DMS53 (cell line): ENCODE results near the gene SARDH.

Source experiments
- DNase-seq: peaks from one replicate; lab custom pipeline; 2025; lab: John Stamatoyannopoulos, UW

SARDH gene

DNA sequence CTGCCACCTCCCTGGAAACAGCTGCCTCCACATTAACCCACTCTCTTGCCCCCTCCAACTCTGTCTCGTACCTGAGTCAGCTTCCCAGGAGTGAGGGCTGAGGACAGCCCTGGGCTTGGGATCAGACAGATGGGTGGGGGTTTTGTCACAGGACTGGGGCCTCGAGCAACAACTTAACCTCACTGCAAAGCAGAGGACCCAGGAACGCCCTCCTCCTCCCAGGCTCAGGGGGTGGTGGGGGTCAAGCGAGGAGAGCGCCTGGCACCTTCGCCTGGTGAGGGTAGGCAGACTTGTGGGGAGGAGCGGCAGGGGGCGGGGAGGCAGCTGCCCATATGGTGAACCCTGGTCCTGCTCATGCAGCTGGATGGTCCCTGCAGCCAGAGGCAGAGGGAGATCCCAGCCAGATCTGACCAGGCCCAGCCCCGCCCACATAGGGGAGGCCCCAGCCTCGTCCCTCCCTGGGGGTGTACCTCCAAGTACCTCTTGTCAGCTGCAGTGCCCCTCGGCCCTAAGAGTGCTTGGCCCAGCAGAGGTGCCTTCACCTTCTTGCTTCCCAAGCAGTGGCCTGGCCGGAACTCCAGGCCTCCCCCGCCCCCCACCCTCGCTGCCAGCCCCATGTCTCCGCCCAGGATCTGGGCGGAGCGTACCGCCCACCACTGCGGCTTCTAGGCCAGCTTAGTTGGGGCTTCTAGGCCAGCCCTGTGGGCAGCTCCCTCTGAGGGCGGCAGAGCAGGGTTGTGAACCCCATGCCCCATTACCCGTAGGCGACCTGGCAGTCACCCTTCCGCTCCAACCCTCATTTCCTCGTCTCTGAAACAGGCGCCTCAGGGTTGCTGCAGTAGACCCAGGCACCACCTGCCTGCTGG is at the start of gene SARDH:
Gene SARDH, minus strand, starts transcription at position 579 of the 866 bp plus-strand sequence. CDS start 4,179 bp downstream, outside the sequence.
- DNase-seq, result peak; percentile 87

GRCh38 chr9:133787754-133788025 is 49.5 kb upstream of the SARDH start:
- DNase-seq, result peak; percentile 33

DNA sequence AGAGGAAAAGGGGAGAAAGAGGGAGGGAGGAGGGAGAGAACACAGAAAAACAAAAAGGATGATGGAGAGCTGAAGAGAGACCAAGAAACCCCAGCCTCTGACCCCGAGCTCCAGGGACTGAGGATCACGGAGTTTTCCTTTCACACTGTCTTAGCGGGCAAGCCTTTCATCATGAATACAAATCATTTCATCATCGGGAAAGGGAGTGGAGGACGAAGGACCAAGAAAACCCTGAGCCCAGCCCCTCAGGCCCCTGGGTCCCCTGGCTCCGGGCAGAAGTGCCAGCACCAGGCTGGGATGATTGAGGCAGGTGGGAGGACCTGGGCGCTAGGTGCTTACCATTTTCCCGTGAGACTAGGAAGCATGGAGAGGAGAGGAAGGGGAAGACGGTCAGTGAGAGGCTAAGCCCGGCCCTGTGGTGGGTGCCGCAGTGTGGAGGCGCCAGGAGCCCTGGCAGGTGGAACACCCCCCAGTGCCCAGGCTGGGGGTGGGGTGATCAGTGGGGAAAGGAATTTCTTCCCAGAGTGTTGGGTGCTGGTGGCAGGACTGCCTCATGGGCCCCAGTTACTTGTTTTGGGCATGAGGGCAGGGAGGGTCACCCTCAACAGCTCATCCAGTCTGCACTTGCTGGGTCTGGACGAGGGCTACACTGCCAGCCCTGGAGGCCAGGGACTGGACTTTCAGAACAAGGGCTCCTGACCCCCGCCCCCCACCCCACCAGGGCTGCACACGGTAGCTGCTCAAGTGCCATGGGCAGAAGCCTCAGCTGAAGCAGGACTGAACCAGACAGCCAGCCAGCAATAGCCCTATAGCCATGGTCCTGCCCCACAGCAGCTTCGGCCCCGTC is 49.0 kb upstream of the SARDH start:
- DNase-seq, result no peak

- DNase-seq, result no peak
Observed at GRCh38 chr9:133786371-133786753, 48.2 kb upstream of the SARDH start.

GRCh38 chr9:133785753-133786370 is 47.7 kb upstream of the SARDH start:
- DNase-seq, result no peak

DNA sequence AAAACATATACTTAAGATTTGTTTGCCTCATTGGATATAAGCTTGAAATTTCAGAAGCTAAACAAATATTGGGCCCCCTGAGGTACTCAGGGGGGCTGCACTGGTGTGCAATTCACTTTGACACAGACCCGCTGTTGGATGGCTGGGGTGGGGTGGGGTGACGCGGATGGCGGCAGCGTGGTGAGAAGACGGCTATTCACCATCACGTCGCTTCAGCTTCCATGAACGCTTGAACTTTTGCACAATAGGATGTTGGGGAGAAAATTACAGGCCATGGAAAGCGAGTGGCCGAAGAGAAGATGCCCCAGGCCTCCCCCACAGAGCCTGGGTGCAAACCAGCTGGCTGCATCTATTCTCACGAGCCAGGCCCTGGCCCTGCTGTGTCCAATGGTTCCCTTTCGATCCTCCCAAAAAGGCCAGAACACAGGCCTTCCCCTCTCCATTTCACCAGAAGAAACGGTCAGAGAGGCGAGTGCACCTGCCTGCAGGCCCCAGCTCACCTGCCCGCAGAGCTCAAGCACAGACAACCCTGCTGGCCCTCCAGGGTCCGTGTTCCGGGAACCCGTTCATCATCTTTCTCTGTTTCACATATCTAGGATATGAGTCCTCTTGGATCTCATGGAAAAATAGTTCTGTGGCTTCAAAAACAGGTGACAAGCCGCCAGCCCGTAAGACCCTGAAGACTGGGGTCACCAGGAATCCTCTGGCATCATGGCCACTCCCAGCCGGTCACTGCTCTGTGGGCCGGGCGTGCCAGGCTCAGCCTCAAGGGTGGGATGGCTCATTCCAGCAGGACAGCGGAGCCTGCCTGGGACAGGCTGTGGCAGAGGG is 46.8 kb upstream of the SARDH start:
- DNase-seq, result no peak

DNA sequence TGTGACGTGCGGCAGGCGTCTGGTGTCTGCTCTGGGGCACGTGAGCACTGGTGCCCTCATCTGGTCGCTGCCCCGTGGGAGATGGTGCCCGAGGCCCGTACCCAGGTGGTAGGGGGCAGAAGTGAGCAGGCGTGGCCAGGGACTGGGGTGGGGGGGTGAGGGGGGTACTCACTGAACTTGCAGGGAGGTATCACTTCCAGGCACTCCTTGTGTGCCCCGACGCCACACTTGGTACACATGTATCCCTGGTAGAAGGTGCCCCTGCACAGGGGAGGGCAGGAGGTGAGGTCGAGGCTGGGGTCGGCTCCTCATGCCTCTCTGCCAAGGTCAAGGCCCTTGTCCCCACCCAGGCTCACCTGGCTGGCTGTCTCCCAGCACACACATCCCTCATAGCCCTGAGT is 45.2 kb upstream of the SARDH start:
- DNase-seq, result no peak

DNA sequence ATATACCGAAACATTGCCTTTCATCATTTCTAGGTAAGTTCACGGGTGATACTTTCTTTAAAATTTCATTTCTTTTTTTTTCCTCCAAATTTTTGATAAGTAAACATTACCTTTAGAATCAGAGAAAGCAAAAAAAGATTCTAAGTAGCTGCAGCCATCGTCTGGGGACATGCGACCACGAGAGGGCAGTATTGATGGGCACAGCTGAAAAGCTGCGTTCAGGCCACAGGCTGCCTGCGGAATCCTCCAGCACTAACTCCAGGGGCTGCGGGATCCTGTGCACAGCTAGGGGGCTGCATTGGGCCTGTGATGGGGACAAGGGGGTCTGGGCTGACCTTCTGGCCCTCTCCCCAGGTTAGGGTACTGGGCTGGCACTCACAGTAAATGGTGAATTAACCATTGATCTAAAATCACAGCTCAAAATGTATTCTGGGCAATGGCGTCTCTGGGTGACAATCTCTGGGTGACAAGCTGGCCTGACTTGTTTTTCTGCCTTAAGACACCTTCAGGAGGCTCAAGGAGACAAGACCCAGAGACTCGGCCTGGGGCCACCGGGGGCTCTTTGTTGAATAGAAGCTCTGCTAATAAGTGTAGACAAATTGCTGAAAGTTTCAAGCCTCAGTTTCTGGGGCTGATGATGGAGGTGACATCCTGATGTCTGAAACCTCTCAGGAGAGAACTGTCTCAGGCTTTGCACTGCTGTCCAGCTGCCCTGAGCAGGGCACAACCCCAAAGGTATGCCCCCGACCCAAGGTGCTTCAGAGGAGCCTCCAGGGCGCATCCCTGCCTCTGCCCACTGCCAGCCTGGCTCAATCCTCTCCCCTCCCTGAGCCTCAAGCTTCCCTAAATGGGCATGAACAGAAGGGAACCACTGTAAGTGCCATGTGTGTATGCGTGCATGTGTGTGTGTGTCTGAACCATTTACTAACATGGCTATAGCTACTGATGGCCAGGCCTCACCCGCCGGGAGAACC is 44.3 kb upstream of the SARDH start:
- DNase-seq, result peak; percentile 75

DNA sequence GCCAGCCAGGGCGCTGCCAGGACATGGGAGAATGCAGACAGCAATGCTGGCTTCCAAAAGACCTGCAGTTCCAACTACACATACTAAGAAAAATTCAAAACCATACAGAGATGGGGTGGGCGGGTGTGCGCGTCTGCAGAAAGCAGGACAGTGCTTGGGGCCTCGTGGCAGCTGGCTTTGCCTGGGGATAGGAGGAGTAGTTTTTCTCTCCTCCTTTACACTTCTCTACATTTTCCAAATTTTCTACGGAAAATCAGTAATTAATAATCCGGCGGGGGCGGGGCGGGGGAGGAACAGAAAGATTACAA is 43.6 kb upstream of the SARDH start:
- DNase-seq, result no peak

DNA sequence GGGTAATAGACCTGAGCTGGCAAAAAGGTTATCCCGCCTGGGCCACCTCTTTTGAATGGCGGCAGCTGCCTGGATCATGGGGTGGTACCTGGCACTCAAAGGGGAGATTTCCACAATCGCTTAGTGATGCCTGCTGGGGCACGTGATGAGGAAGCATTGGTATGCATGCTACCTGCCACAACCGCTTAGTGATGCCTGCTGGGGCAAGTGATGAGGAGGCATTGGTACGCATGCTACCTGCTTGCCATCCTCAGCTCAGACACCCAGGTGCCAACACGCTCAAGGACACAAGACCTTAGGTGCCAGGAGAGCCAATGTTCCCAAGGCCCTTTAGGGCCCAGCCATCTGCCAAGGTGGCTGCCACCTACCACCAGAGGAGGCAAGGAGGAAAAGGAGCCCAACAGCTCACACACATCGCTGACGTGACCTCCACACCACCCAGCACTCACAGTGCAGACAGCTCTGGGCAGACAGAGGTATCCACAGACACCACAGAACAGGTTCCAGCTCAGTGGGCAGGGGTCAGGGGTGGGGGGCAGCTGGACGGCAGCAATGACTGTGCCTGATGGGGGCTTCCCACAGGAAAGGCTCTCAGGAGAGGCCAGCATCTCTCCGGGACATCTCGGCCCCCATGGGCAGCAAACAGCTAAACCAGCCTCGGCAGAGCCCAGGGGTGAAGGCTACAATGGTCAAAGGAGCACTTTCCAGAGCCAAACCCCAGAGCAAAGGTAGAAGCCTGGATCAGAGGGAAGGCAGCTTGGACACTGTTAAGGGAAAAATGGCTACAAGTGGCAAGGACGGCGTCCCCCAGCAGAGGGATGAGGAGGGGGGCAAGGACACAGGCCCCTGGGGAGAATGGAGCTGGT is 43.0 kb upstream of the SARDH start:
- no peak for DNase-seq

DNA sequence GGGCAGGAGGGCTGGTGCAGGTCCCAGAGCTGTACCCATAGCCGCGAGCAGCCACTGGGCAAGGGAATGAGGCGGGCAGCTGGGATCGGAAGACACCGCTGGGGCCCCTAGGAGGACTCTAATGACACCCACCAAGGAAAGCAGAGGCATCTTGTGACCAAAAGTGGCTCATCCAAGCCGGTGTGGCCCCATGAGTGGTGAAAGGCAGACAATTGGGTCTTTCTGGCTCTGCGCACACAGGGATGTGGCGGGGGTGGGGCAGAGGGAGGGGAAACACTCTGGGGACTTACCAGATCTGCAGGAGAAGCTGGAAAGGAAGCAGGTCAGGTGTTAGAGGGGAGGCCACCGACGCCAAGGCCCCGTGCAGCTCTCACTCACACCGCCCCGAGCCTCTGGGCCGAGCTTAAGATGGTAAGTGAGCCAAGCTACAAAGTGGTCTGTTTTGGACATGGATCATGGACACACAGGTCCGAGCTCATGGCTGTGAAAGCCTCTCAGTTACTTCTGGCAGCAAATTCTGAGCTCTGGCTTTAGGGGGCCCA is 42.3 kb upstream of the SARDH start:
- DNase-seq, result no peak

- DNase-seq, result no peak
Observed at GRCh38 chr9:133779516-133780403, 41.6 kb upstream of the SARDH start.

- DNase-seq, result no peak
Observed at GRCh38 chr9:133779081-133779480, 40.9 kb upstream of the SARDH start.

DNA sequence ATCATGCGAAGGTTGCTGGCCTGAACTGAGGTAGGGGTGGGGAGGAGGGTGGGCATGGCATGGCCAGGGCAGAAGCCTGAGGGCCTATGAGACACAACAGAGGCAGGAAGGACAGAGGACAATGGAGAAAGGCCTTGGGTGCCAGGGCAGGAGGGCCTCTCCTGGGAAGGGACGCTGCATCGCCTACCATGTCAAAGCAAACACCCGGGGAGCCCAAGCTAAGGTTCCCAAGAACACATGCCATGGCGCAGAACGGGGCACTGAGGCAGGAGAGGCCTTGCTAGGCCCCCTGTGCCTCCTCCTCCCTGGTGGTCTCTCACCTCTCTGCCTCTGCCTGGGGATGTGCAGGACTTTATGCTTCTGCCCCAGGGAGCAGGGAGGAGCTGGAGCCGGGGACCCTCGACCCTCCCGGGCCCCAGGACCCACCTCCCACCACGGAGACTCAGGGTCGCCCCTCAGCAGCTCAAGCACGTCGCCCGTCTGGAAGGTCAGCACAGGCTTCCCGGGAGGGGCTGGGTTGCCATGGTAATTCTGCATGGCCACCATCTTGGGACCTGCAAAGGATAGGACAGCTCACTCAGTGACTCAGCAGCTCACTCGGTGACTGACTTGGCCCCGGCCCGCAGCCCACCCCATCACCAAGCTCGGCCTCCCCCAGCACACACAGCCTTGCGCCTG is 40.3 kb upstream of the SARDH start:
- no peak for DNase-seq

GRCh38 chr9:133777871-133778270 is 39.7 kb upstream of the SARDH start:
- no peak for DNase-seq

DNA sequence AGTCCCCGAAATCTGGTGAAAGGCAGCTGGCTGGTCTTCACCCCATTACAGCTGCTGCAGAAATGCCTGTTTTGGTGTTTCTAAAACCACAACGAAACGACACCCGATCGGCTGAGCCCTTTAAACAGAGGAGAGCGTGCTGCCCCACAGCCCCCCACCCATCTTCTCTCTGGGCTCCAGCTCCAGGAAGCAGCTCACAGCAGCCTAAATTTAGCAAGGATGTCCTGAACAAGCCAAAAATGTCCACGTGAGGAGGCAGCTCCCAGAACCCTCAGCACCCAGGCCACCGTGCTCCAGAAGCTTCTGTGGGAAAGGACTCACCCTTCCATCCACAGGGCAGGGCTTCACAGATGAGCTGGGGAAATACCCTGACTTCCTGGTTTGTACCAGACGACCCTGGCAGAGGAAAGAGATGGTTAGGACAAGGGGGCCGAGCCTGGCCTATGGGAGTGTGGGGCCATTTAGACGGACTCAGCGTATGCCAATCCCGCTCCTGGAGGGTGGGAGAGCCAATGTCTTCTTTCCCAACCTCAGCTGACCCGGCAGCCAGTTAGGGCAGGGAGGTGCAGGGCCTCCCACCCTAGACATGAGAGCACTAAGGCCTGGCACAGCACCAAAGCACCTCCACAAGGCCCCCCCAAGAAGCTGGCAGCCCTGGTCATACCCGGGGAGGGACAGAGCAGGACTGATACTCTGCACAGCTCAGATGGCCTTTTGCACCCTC is 39.1 kb upstream of the SARDH start:
- no peak for DNase-seq
